H1 (cell line): ENCODE data around the gene KLHL29. TPM values are rescaled to one million over a fixed set of nuclear protein-coding genes. Genes with fewer than 3 reads are reported as not detected.

ENCODE experiments used
- CTCF ChIA-PET: fragments of 300-600 bp; sonication (Branson Sonifier 250); formaldehyde crosslinking; loops from one replicate; lab custom pipeline; 2021; ENCODE audit not compliant: partially characterized antibody; lab: Charles Lee
- POLR2A ChIA-PET: fragments of 300-600 bp; sonication (Branson Sonifier 250); formaldehyde crosslinking; loops from one replicate; lab custom pipeline; 2021; ENCODE audit warnings: inconsistent platforms; ENCODE audit not compliant: partially characterized antibody; lab: Charles Lee
- DNase-seq, 2 experiments: peaks; one replicate each; pipeline versions ENCODE4 v3.0.0 to v3.0.0-alpha.2; 2010 to 2022; ENCODE audit warnings: low spot score in 2 of 2, low read depth in 1 of 2, mixed read lengths in 1 of 2
- FAIRE-seq: peaks from 2 replicates; lab custom pipeline; 2011; peaks lifted over from hg19 to GRCh38; lab: Jason Lieb, UNC
- H2AFZ ChIP-seq: 2 replicates; pipeline ENCODE4 v1.8.1; 2012; ENCODE audit warnings: low read length, inconsistent platforms
- H2AK5ac ChIP-seq: 2 replicates; pipeline ENCODE4 v1.6.1; 2013; ENCODE audit warnings: low read depth, low read length
- H2BK120ac ChIP-seq: replicated peaks from 2 replicates; pipeline ENCODE3; 2013; ENCODE audit warnings: low read depth, low read length, inconsistent platforms
- H2BK12ac ChIP-seq: 2 replicates; pipeline ENCODE4 v1.6.1; 2013; ENCODE audit warnings: low read depth, low read length
- H2BK15ac ChIP-seq: 2 replicates; pipeline ENCODE4 v1.6.1; 2013; ENCODE audit warnings: low read length
- H2BK20ac ChIP-seq: 2 replicates; pipeline ENCODE4 v1.6.1; 2013; ENCODE audit warnings: low read length
- H2BK5ac ChIP-seq: 2 replicates; pipeline ENCODE4 v1.6.1; 2013; ENCODE audit warnings: low read depth, low read length
- H3K14ac ChIP-seq: 2 replicates; pipeline ENCODE4 v1.6.1; 2013; ENCODE audit warnings: inconsistent platforms; ENCODE audit not compliant: insufficient read length
- H3K18ac ChIP-seq: 2 replicates; pipeline ENCODE4 v1.6.1; 2013; ENCODE audit warnings: low read length; ENCODE audit errors: extremely low read depth
- H3K23ac ChIP-seq: 2 replicates; pipeline ENCODE4 v1.6.1; 2013; ENCODE audit warnings: inconsistent platforms; ENCODE audit not compliant: insufficient read length
- H3K23me2 ChIP-seq: 2 replicates; pipeline ENCODE4 v1.6.1; 2013; ENCODE audit warnings: low read depth, low read length
- H3K27ac ChIP-seq: 2 replicates; pipeline ENCODE4 v1.6.1; 2011; ENCODE audit warnings: low read depth, low read length, inconsistent platforms
- H3K27me3 ChIP-seq, 4 experiments: replicated peaks in 1 of 4; 1 replicate in 1 of 4; 2 replicates in 3 of 4; pipeline versions ENCODE4 v1.6.1 to v1.8.1; 2011 to 2013; ENCODE audit warnings: low read length in 3 of 4, mild to moderate bottlenecking in 3 of 4, inconsistent platforms in 2 of 4, mixed read lengths in 2 of 4, moderate library complexity in 1 of 4; ENCODE audit not compliant: control insufficient read depth in 3 of 4, insufficient read depth in 3 of 4; ENCODE audit errors: extremely low read depth in 1 of 4
- H3K36me3 ChIP-seq, 4 experiments: 2 replicates each; pipeline versions ENCODE4 v1.6.1 to v1.8.1; 2011 to 2013; ENCODE audit warnings: mild to moderate bottlenecking in 4 of 4, low read length in 3 of 4, moderate library complexity in 2 of 4, control low read depth in 1 of 4, inconsistent platforms in 1 of 4; ENCODE audit not compliant: insufficient read depth in 4 of 4, control insufficient read depth in 2 of 4
- H3K4ac ChIP-seq: replicated peaks from 2 replicates; pipeline ENCODE3; 2013; ENCODE audit warnings: low read length, low read depth, mixed read lengths, inconsistent platforms; ENCODE audit not compliant: insufficient read length
- H3K4me1 ChIP-seq, 4 experiments: replicated peaks in 1 of 4; 1 replicate in 1 of 4; 2 replicates in 3 of 4; pipeline versions ENCODE4 v1.6.1 to v1.8.1; 2011 to 2013; ENCODE audit warnings: low read length in 3 of 4, inconsistent platforms in 2 of 4, mixed read lengths in 1 of 4; ENCODE audit not compliant: insufficient read depth in 4 of 4, control insufficient read depth in 3 of 4
- H3K4me2 ChIP-seq, 2 experiments: 2 replicates each; pipeline versions ENCODE4 v1.6.1 to v1.8.1; 2011 to 2013; ENCODE audit warnings: low read depth in 2 of 2, low read length in 2 of 2, control low read depth in 1 of 2, inconsistent platforms in 1 of 2, mild to moderate bottlenecking in 1 of 2; ENCODE audit not compliant: insufficient read depth in 1 of 2
- H3K4me3 ChIP-seq, 4 experiments: fragments of 200-600, 300-600 bp in 1 of 4; sonication (generic), shearing (Covaris generic), sonication (Bioruptor Twin) in 1 of 4; 2 replicates each; pipeline versions ENCODE4 v1.5.1 to v1.8.1; 2011 to 2016; ENCODE audit warnings: low read length in 4 of 4, low read depth in 3 of 4, control low read depth in 2 of 4, inconsistent platforms in 2 of 4, mild to moderate bottlenecking in 2 of 4, mixed read lengths in 1 of 4, moderate library complexity in 1 of 4; ENCODE audit not compliant: insufficient read depth in 2 of 4; ENCODE audit errors: extremely low read depth in 1 of 4
- H3K56ac ChIP-seq: replicated peaks from 2 replicates; pipeline ENCODE3; 2013; ENCODE audit warnings: low read depth, mild to moderate bottlenecking, mixed read lengths, low read length, inconsistent platforms; ENCODE audit not compliant: insufficient read length
- H3K79me1 ChIP-seq: 2 replicates; pipeline ENCODE4 v1.6.1; 2013; ENCODE audit warnings: low read depth, low read length, control low read depth
- H3K79me2 ChIP-seq, 2 experiments: 2 replicates each; pipeline versions ENCODE4 v1.6.1 to v1.8.1; 2012 to 2013; ENCODE audit warnings: low read length in 2 of 2, mild to moderate bottlenecking in 2 of 2, inconsistent platforms in 1 of 2; ENCODE audit not compliant: insufficient read depth in 2 of 2, control insufficient read depth in 1 of 2
- H3K9ac ChIP-seq, 4 experiments: replicated peaks in 1 of 4; 1 replicate in 1 of 4; 2 replicates in 3 of 4; pipeline versions ENCODE4 v1.6.1 to v1.8.1; 2011 to 2013; ENCODE audit warnings: low read depth in 3 of 4, low read length in 3 of 4, control low read depth in 2 of 4, mild to moderate bottlenecking in 2 of 4, moderate library complexity in 2 of 4, inconsistent platforms in 1 of 4; ENCODE audit errors: extremely low read depth in 1 of 4
- H3K9me3 ChIP-seq, 2 experiments: 2 replicates each; pipeline versions ENCODE4 v1.6.1 to v1.8.1; 2012 to 2013; ENCODE audit warnings: mild to moderate bottlenecking in 2 of 2, moderate library complexity in 2 of 2, control low read depth in 1 of 2, inconsistent platforms in 1 of 2, low read depth in 1 of 2, low read length in 1 of 2, mixed read lengths in 1 of 2; ENCODE audit not compliant: insufficient read depth in 2 of 2
- H4K20me1 ChIP-seq, 2 experiments: replicated peaks in 1 of 2; 2 replicates each; pipeline versions ENCODE3 to v1.8.1; 2011 to 2013; ENCODE audit warnings: inconsistent platforms in 2 of 2, low read length in 2 of 2, mild to moderate bottlenecking in 1 of 2; ENCODE audit not compliant: insufficient read depth in 2 of 2, control insufficient read depth in 1 of 2
- H4K5ac ChIP-seq: 2 replicates; pipeline ENCODE4 v1.6.1; 2013; ENCODE audit warnings: low read length, low read depth, mixed read lengths, inconsistent platforms; ENCODE audit not compliant: insufficient read length
- H4K8ac ChIP-seq: 2 replicates; pipeline ENCODE4 v1.8.0; 2013; ENCODE audit warnings: mild to moderate bottlenecking, moderate library complexity, low read length, inconsistent platforms; ENCODE audit not compliant: insufficient read depth; ENCODE audit errors: extremely low read depth
- H4K91ac ChIP-seq: replicated peaks from 2 replicates; pipeline ENCODE3; 2013; ENCODE audit warnings: low read length, mixed read lengths, inconsistent platforms; ENCODE audit not compliant: insufficient read length
- CBX8 ChIP-seq: fragments of 300-800, 300-1000 bp; sonication (generic); IDR thresholded peaks from 2 replicates; pipeline ENCODE4 v1.7.1; 2016; ENCODE audit warnings: low read depth, low read length, borderline replicate concordance
- EGR1 ChIP-seq: IDR thresholded peaks from 2 replicates; pipeline ENCODE4 v1.6.1; 2011; ENCODE audit warnings: low read depth, low read length, borderline replicate concordance
- NANOG ChIP-seq: IDR thresholded peaks from 2 replicates; pipeline ENCODE4 v1.6.1; 2011; ENCODE audit warnings: low read length, low read depth, mild to moderate bottlenecking, inconsistent platforms; ENCODE audit not compliant: insufficient read depth, poor library complexity, severe bottlenecking
- RAD21 ChIP-seq, 2 experiments: IDR thresholded peaks in 1 of 2; conservative IDR thresholded peaks in 1 of 2; 2 replicates each; pipeline ENCODE4 v1.6.1; 2011; ENCODE audit warnings: low read depth in 2 of 2, low read length in 2 of 2, improper control_type of control experiment in 1 of 2, inconsistent platforms in 1 of 2, mild to moderate bottlenecking in 1 of 2, moderate library complexity in 1 of 2
- SIN3A ChIP-seq, 2 experiments: IDR thresholded peaks in 1 of 2; conservative IDR thresholded peaks in 1 of 2; 2 replicates each; pipeline ENCODE4 v1.6.1; 2011 to 2012; ENCODE audit warnings: low read length in 2 of 2, improper control_type of control experiment in 1 of 2, low read depth in 1 of 2, mild to moderate bottlenecking in 1 of 2
- TCF12 ChIP-seq: IDR thresholded peaks from 2 replicates; pipeline ENCODE4 v1.6.1; 2011; ENCODE audit warnings: low read depth, mild to moderate bottlenecking, low read length
- WGBS, 2 experiments: shearing (Covaris generic) in 1 of 2; methylation state at CpG; one replicate each; pipeline versions ENCODE4 v1.1.6 to v1.1.7; 2013 to 2015; ENCODE audit warnings: low lambda C conversion rate in 2 of 2, mixed read lengths in 2 of 2, inconsistent platforms in 1 of 2, low coverage in 1 of 2, missing lambda C conversion rate in 1 of 2; ENCODE audit not compliant: insufficient replicate concordance in 2 of 2, insufficient coverage in 1 of 2, insufficient read length in 1 of 2; ENCODE audit errors: extremely low coverage in 1 of 2, missing lambda C conversion rate in 1 of 2; 5-methylcytosine and 5-hydroxymethylcytosine counted together
- polyA plus RNA-seq, 7 experiments: library from polyadenylated mRNA; depleted of rRNA in 3 of 7; stranded (reverse) in 5 of 7; unstranded in 2 of 7; fragments of >200 nt in 5 of 7; fragments of 200-250 nt in 2 of 7; gene quantifications; 1 replicate in 5 of 7; 2 replicates in 1 of 7; 4 replicates in 1 of 7; pipeline versions ENCODE4 v1.2.1 to v1.2.3, GENCODE V29; 2011 to 2013; ENCODE audit warnings: missing spikeins in 2 of 7, mixed read lengths in 2 of 7
- total RNA-seq: library from RNA; stranded (reverse); fragmentation: NEBNext Ultra II Directional; extraction: Animal tissue kit (Norgen Biotek cat#: 25700); gene quantifications from 2 replicates; pipeline ENCODE4 v1.2.1, GENCODE V29; 2021

KLHL29 gene
- total and polyA plus RNA-seq, 2 of the 8 experiments (the other 6 are each of a cell fraction or from before 2014, with no cell fraction given): 1.1 to 4.7 TPM

GRCh38 chr2:23546913-23547312, 161.9 kb downstream of the KLHL29 start:
- no peak overlapping the region for H3K23ac ChIP-seq
- H4K5ac ChIP-seq: no peak overlapping the region
- FAIRE-seq: no peak
- no peak overlapping the region for H3K4me2 ChIP-seq
- no peak for TF ChIP-seq NANOG
- TF ChIP-seq EGR1: no peak
- TF ChIP-seq TCF12: no peak
- no peak for TF ChIP-seq CBX8
- TF ChIP-seq SIN3A (conservative IDR thresholded peaks at IDR 0.05 in 1 of 2, IDR thresholded peaks at IDR 0.05 in 1 of 2; ENCODE audit: low read depth in 1 of 2, low read length in 2 of 2): no peak
- TF ChIP-seq RAD21 (IDR thresholded peaks at IDR 0.05 in 1 of 2, conservative IDR thresholded peaks at IDR 0.05 in 1 of 2; ENCODE audit: low read depth in 2 of 2, low read length in 2 of 2): no peak
- no peak overlapping the region for H2BK15ac ChIP-seq
- no peaks in the 10 kb centered on the region for H3K27me3 ChIP-seq
- no peak overlapping the region for H2AK5ac ChIP-seq
- 94% methylated on average over 13 of the region's 13 CpGs; no CpG with 5 or more reads in 1 of the 2 experiments for WGBS, 2 experiments
- H3K4me3 ChIP-seq: no peak overlapping the region
- POLR2A ChIA-PET: interaction anchor here (0.9 kb wide), 2 partner anchors 12 to 25 kb away, joined by 3 read pairs; no protein-coding TSS in a partner anchor
- no peak overlapping the region for H3K4ac ChIP-seq
- H3K14ac ChIP-seq: no peak overlapping the region
- H2BK12ac ChIP-seq: no peak overlapping the region
- H3K9me3 ChIP-seq: no peaks in the 10 kb centered on the region
- no peak overlapping the region for H2AFZ ChIP-seq
- H2BK120ac ChIP-seq: no peak overlapping the region
- CTCF ChIA-PET: interaction anchor here (0.8 to 2.2 kb wide), 7 partner anchors 9 to 79 kb away, joined by 3 to 7 read pairs (median 5); no protein-coding TSS in a partner anchor
- no peak overlapping the region for H3K9ac ChIP-seq
- no peak overlapping the region for H3K56ac ChIP-seq
- no peak overlapping the region for H2BK5ac ChIP-seq
- no peak overlapping the region for H4K91ac ChIP-seq
- H4K8ac ChIP-seq: peak overlapping the region; percentile 29; the same call in 1 of the 2 replicates
- H3K79me1 ChIP-seq: no peaks in the 10 kb centered on the region
- H3K27ac ChIP-seq: no peak overlapping the region
- no peaks in the 10 kb centered on the region; the same call in 1 of the 2 replicates for H3K23me2 ChIP-seq
- no peaks in the 10 kb centered on the region for H4K20me1 ChIP-seq
- H2BK20ac ChIP-seq: no peak overlapping the region
- no peaks in the 10 kb centered on the region for H3K36me3 ChIP-seq
- no peak for DNase-seq
- no peaks in the 10 kb centered on the region for H3K79me2 ChIP-seq
- H3K18ac ChIP-seq: no peak overlapping the region
- peaks cover 0 to 5% (median 1%) of the 10 kb centered on the region in 4 experiments; a peak in 3 of 7 replicates for H3K4me1 ChIP-seq
